Airway epithelial cell (primary cell): Measurements from ENCODE around the gene OAS1. TPM values are rescaled to one million over a fixed set of nuclear protein-coding genes. Genes with fewer than 3 reads are reported as not detected.

Experiments
- total RNA-seq: library from RNA; depleted of rRNA; stranded (reverse); fragments of >200 nt; gene quantifications from 2 replicates; pipeline ENCODE4 v1.2.3, GENCODE V29; 2015

The OAS1 gene
- total RNA-seq, result 2.5 and 5.6 TPM in 2 replicates

DNA sequence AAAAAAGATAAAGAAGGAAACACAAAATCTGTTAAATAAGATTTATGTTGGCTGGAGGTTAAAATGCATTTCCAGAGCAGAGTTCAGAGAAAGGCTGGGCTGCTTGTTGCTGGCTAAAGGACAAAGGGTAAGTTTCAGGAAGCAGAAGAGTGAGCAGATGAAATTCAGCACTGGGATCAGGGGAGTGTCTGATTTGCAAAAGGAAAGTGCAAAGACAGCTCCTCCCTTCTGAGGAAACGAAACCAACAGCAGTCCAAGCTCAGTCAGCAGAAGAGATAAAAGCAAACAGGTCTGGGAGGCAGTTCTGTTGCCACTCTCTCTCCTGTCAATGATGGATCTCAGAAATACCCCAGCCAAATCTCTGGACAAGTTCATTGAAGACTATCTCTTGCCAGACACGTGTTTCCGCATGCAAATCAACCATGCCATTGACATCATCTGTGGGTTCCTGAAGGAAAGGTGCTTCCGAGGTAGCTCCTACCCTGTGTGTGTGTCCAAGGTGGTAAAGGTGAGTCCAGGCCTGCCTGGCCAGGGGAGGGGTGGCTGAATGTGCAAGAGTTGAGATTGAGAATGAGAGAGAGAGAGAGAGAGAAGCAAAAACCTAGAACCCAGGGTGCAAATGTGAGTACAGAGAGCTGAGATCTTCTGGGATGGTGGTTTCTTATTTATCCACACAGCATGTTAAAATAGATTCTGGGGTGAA is at the start of gene OAS1:
Gene OAS1 (plus strand): TSS at position 251 of the 703 bp plus-strand sequence. CDS start 78 bp downstream, at position 329.

DNA sequence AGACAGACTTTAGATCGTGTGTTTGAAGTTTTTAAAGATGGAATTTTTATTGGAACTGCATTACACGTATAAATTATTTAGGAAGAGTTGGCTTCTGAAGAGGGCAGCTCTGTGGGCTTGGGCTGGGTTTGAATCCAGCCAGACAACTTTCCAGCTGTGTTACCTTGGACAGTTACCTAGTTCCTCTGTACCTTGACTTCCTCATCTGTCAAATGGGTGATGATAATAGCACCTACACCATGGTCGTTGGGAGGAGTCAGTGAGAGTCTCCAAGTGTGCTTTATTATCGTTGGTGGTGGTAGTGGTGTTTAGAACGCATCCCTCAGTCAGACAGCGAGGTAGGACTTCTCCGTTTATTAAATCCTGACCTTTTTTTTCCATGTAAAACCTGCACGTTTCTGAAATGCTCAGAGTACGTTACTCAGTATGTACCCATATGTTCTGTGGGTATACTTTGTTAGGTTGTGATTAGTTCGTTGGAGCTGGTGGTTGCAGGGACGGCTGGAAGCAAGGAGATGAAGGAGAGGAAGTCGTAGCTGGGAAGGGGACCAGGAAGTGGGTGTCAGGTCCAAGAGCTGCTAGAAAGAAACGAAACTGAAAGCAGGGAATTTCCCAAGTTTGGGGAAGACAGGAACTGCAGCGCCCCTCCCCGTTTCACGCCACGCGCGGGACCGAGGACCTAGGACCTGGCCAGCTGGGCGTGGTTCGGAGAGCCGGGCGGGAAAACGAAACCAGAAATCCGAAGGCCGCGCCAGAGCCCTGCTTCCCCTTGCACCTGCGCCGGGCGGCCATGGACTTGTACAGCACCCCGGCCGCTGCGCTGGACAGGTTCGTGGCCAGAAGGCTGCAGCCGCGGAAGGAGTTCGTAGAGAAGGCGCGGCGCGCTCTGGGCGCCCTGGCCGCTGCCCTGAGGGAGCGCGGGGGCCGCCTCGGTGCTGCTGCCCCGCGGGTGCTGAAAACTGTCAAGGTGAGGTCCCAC is 31.3 kb downstream of the OAS1 start, which contains the start of gene OAS3:
Gene OAS3 (plus strand): TSS at position 734 of the 979 bp plus-strand sequence. CDS start 57 bp downstream, at position 791.

Other genes starting within 250 kb of the OAS1 start
- not detected in 2 replicates for gene RPH3A, start 115.2 kb upstream of the OAS1 start, total RNA-seq
- gene OAS3, start 31.5 kb downstream of the OAS1 start, total RNA-seq, result 6.7 and 8.9 TPM in 2 replicates
- gene OAS2, start 71.6 kb downstream of the OAS1 start, total RNA-seq, result 0.33 and 0.42 TPM in 2 replicates
- not detected in 2 replicates for gene DTX1, start 149.8 kb downstream of the OAS1 start, total RNA-seq
- 0.60 and 1.1 TPM in 2 replicates for gene RASAL1, start 228.8 kb downstream of the OAS1 start, total RNA-seq
- gene CFAP73, start 242.8 kb downstream of the OAS1 start, total RNA-seq, result not detected in 2 replicates